Measurements from ENCODE around the gene JARID2. TPM values are rescaled to one million over a fixed set of nuclear protein-coding genes. Genes with fewer than 3 reads are reported as not detected.

The JARID2 gene
- total and polyA plus RNA-seq, 2 of the 13 experiments (the other 11 are each of a cell fraction or from before 2014, with no cell fraction given) = 7.5 to 10.3 TPM

GRCh38 chr6:15362274-15363160 lies 116.6 kb downstream of the JARID2 start (continued):
- TF ChIP-seq TRIM24 (CRISPR knock-in tag; IDR thresholded peaks at IDR 0.05) (no peak), ZNF709 (CRISPR knock-in tag; IDR thresholded peaks at IDR 0.05) (no peak), ZFP36L1 (CRISPR knock-in tag; IDR thresholded peaks at IDR 0.05) (no peak), SIX4 (CRISPR knock-in tag; IDR thresholded peaks at IDR 0.05) (peak; percentile 42; the same call in 1 of the 2 replicates), U2AF1 (optimal IDR thresholded peaks at IDR 0.05; ENCODE audit: low read depth, low read length) (no peak), NCOA5 (CRISPR knock-in tag; IDR thresholded peaks at IDR 0.05) (no peak), JDP2 (CRISPR knock-in tag; IDR thresholded peaks at IDR 0.05; ENCODE audit: borderline replicate concordance) (no peak), GPN1 (CRISPR knock-in tag; IDR thresholded peaks at IDR 0.05; ENCODE audit: borderline replicate concordance) (no peak), FOXA1 (IDR thresholded peaks at IDR 0.05) (peak; percentile 3; the same call in 1 of the 2 replicates), FOXA1 (CRISPR knock-in tag; IDR thresholded peaks at IDR 0.05) (peak; percentile 72), DBP (CRISPR knock-in tag; IDR thresholded peaks at IDR 0.05; ENCODE audit: not compliant biosample characterization) (no peak), CHD2 (IDR thresholded peaks at IDR 0.05; ENCODE audit: low read depth, low read length) (no peak), ZNF296 (CRISPR knock-in tag; conservative IDR thresholded peaks at IDR 0.05) (no peak), ZBTB34 (CRISPR knock-in tag; IDR thresholded peaks at IDR 0.05) (no peak)

Measured in HepG2 (cell line).